ENCODE results near the gene REP15. TPM values are rescaled to one million over a fixed set of nuclear protein-coding genes. Genes with fewer than 3 reads are reported as not detected.

The REP15 gene
- total RNA-seq, 2 donors from 2014 or later: 0.26 to 0.56 TPM

Other genes starting within 250 kb of the REP15 start
- 1 to 10 TPM; 1.0 to 1.1 TPM for gene SMCO2, start 249.7 kb upstream of the REP15 start, total RNA-seq
- gene PPFIBP1, start 172.2 kb upstream of the REP15 start, total RNA-seq: 10 to 100 TPM in 1 of 2 donors, 1 to 10 TPM in 1; 9.0 to 12.9 TPM
- gene MRPS35, start 14.4 kb downstream of the REP15 start, total RNA-seq: 10 to 100 TPM; 37.4 to 48.1 TPM
- gene KLHL42, start 83.8 kb downstream of the REP15 start, total RNA-seq: 10 to 100 TPM; 17.8 to 21.6 TPM
- not detected for gene MANSC4, start 83.8 kb downstream of the REP15 start, total RNA-seq

Data from natural killer cell treated with Interleukin-12 subunit alpha and Interleukin-12 subunit beta and Interleukin-15 and Interleukin-18, amount 100 ng/mL, for 72 hours (primary cell).